ENCODE measurements around the gene SPTBN2. TPM values are rescaled to one million over a fixed set of nuclear protein-coding genes. Genes with fewer than 3 reads are reported as not detected.

SPTBN2 gene
- total RNA-seq, 2 experiments from 2014 or later, result 1.4 to 1.8 TPM

- TF ChIP-seq, protein P1, sequence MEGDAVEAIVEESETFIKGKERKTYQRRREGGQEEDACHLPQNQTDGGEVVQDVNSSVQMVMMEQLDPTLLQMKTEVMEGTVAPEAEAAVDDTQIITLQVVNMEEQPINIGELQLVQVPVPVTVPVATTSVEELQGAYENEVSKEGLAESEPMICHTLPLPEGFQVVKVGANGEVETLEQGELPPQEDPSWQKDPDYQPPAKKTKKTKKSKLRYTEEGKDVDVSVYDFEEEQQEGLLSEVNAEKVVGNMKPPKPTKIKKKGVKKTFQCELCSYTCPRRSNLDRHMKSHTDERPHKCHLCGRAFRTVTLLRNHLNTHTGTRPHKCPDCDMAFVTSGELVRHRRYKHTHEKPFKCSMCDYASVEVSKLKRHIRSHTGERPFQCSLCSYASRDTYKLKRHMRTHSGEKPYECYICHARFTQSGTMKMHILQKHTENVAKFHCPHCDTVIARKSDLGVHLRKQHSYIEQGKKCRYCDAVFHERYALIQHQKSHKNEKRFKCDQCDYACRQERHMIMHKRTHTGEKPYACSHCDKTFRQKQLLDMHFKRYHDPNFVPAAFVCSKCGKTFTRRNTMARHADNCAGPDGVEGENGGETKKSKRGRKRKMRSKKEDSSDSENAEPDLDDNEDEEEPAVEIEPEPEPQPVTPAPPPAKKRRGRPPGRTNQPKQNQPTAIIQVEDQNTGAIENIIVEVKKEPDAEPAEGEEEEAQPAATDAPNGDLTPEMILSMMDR (IDR thresholded peaks at IDR 0.05), result no peak
- DNase-seq, result no peak
- H3K27ac Mint-ChIP-seq, result no peak overlapping the region
- no peaks in the 10 kb centered on the region for H3K4me1 Mint-ChIP-seq (ENCODE audit: low read depth)
- no peak for ATAC-seq
- no peaks in the 10 kb centered on the region for H3K9me3 Mint-ChIP-seq
- intact Hi-C loops (cut with micrococcal nuclease), result no loop called here
- no peaks in the 10 kb centered on the region for H3K36me3 Mint-ChIP-seq (ENCODE audit: low read depth)
- ChIA-PET CTCF (no interaction called here), POLR2A (interaction anchor here (0.7 to 1.0 kb wide), 2 partner anchors 8 to 10 kb away, joined by 3 read pairs; no protein-coding TSS in a partner anchor)
- no peak overlapping the region for H3K4me3 Mint-ChIP-seq
- peaks cover 22% of the 10 kb centered on the region for H3K27me3 Mint-ChIP-seq
Observed at GRCh38 chr11:66734215-66734614, 5.2 kb upstream of the SPTBN2 start.

GRCh38 chr11:66729447-66729846 is 431 bp upstream of the SPTBN2 start:
- CTCF ChIA-PET, result no interaction called here
- peaks cover 8% of the 10 kb centered on the region for H3K4me1 Mint-ChIP-seq (ENCODE audit: low read depth)
- no peak overlapping the region for H3K4me3 Mint-ChIP-seq
- H3K36me3 Mint-ChIP-seq (ENCODE audit: low read depth), result no peaks in the 10 kb centered on the region
- intact Hi-C loops (cut with micrococcal nuclease), result no loop called here
- POLR2A ChIA-PET, result no interaction called here
- H3K9me3 Mint-ChIP-seq, result no peaks in the 10 kb centered on the region
- ATAC-seq (no peak), DNase-seq (no peak)
- H3K27me3 Mint-ChIP-seq, result peaks cover 59% of the 10 kb centered on the region
- no peak overlapping the region for H3K27ac Mint-ChIP-seq
- TF ChIP-seq, protein P1 (IDR thresholded peaks at IDR 0.05), result no peak

DNA sequence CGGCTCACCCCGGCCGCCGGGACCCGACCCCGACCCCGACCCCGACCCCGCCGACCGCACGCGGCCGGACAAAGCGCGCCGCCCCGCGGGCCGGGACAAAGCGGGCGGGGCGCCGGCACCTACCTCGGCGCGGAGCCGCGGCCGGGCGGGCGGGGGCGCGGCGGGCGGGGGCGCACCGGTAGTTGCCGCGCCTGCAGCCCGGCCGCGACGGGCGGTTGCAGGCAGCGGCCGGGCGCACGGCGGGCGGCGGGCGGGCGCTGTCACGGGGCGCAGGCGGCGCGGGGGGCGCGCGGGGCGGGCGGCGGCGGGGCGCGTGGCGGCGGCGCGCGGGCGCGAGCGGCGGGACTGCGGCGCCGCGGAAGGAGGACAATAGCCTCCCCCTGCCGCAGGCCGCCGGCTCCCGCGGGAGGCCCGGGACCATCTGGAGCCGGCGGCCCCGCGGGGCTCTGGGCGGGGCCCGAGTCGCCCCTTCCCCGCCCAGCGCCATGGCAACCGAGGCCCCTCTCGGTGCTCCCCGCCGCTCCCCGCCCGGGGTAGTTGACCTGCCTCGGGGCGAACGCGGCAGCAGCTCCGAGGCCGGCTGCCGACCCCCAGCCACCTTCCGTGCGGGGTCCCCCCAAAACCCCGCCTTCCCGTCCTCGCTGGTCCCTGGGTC is 851 bp downstream of the SPTBN2 start:
- peak overlapping the region; percentile 68 for H3K4me3 Mint-ChIP-seq
- intact Hi-C loops (cut with micrococcal nuclease), result no loop called here
- TF ChIP-seq, protein P1 (IDR thresholded peaks at IDR 0.05), result no peak
- H3K27me3 Mint-ChIP-seq, result peaks cover 56% of the 10 kb centered on the region
- DNase-seq, result no peak
- ChIA-PET CTCF (no interaction called here), POLR2A (interaction anchor here (0.6 kb wide), 1 partner anchor 183 kb away, joined by 3 read pairs; no protein-coding TSS in a partner anchor)
- ATAC-seq, result peak; percentile 54
- H3K27ac Mint-ChIP-seq, result peak overlapping the region; percentile 21
- H3K36me3 Mint-ChIP-seq (ENCODE audit: low read depth), result no peaks in the 10 kb centered on the region
- peaks cover 8% of the 10 kb centered on the region for H3K4me1 Mint-ChIP-seq (ENCODE audit: low read depth)
- no peaks in the 10 kb centered on the region for H3K9me3 Mint-ChIP-seq

DNA sequence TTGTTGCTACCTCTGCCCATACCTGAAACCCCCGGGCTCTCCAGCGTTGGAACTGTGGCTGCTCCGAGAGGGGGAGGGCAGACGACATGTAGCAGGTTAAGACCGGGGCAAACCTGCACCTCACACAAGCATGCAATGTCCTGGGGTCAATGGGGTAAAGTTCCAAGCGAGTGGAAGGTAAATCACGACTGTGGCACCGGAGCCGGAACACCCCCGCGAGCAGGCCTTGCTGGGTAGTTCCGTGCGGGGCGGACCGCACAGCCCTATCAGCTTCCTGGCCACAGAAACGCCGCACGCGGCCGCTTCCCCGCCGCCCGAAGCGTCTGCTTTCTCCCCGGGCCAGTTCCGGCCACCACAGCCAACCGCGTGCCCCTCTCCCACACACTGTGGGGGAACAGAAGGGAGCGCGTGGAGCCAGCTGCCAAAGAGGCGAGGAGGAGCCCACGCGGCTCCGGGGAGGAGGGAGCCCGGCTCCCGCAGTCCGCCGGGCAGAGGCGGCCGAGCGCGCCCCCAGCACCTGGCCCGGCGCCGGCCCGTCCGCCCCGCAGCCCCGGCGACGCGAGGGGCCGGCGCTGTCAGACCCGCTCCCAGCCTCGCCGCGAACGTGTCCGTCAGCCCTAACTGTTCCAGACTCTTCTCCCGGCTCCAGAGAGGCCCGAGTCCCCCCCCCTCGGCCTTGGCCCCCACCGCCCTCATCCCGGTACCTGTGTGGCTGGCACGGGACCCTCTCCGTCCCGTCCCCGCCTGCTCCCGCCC is 1.6 kb downstream of the SPTBN2 start:
- Mint-ChIP-seq H3K4me3 (peak overlapping the region; percentile 45), H3K36me3 (ENCODE audit: low read depth) (no peaks in the 10 kb centered on the region), H3K27ac (no peak overlapping the region), H3K27me3 (peaks cover 58% of the 10 kb centered on the region), H3K9me3 (no peaks in the 10 kb centered on the region), H3K4me1 (ENCODE audit: low read depth) (peaks cover 8% of the 10 kb centered on the region)
- ChIA-PET CTCF (interaction anchor here (1.8 kb wide), 1 partner anchor 9 kb away, joined by 4 read pairs; no protein-coding TSS in a partner anchor), POLR2A (interaction anchor here (1.7 kb wide), 1 partner anchor 49 kb away, joined by 3 read pairs; no protein-coding TSS in a partner anchor)
- TF ChIP-seq, protein P1 (IDR thresholded peaks at IDR 0.05), result no peak
- ATAC-seq (peak; percentile 53), DNase-seq (peak; percentile 41)
- intact Hi-C loops (cut with micrococcal nuclease), result no loop called here

DNA sequence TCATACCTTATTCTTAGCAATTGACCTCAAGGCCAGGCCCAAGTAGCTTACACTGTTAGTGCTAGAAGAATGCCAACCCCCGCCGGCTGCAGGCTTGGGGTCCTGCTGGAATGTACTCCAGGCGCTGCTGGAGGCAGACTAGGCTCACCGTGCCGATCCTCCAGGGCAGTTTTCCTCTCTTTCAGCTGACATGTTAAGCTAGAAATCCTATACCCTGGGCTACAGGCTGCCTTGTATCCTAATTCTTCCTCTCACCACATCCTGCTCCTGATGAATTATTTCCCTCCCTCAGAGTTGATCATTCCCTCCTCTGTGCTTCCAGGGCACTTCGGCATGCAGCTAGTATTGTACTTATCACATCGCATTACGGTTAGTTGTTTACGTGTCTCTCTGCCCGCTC is 3.4 kb downstream of the SPTBN2 start:
- DNase-seq (no peak), ATAC-seq (no peak)
- peaks cover 52% of the 10 kb centered on the region for H3K27me3 Mint-ChIP-seq
- H3K27ac Mint-ChIP-seq, result no peak overlapping the region
- no peaks in the 10 kb centered on the region for H3K36me3 Mint-ChIP-seq (ENCODE audit: low read depth)
- intact Hi-C loops (cut with micrococcal nuclease), result no loop called here
- peaks cover 8% of the 10 kb centered on the region for H3K4me1 Mint-ChIP-seq (ENCODE audit: low read depth)
- H3K4me3 Mint-ChIP-seq, result no peak overlapping the region
- TF ChIP-seq, protein P1 (IDR thresholded peaks at IDR 0.05), result no peak
- ChIA-PET CTCF (interaction anchor here (1.1 to 2.6 kb wide), 5 partner anchors 11 to 108 kb away, joined by 4 to 9 read pairs (median 4); no protein-coding TSS in a partner anchor), POLR2A (interaction anchor here (1.1 to 1.5 kb wide), 3 partner anchors 9 to 117 kb away, joined by 3 to 4 read pairs (median 3); no protein-coding TSS in a partner anchor)
- no peaks in the 10 kb centered on the region for H3K9me3 Mint-ChIP-seq
